Lower leg skin (tissue), 3 donors: ENCODE data around the gene DPH1.

Experiments
- POLR2A ChIP-seq, 2 donors: fragments of 450-650 bp; IDR thresholded peaks; one replicate each; pipeline ENCODE4 v1.6.1; 2016 to 2017; ENCODE audit warnings: antibody characterized with exemption in 2 of 2, mild to moderate bottlenecking in 1 of 2, moderate library complexity in 1 of 2
- TF ChIP-seq, protein P1 (sequence below), 3 donors: fragments of 450-650 bp; IDR thresholded peaks; one replicate each; pipeline ENCODE4 v1.5.1; 2016; ENCODE audit warnings: antibody characterized with exemption in 3 of 3, mild to moderate bottlenecking in 3 of 3, moderate library complexity in 2 of 3

DNA sequence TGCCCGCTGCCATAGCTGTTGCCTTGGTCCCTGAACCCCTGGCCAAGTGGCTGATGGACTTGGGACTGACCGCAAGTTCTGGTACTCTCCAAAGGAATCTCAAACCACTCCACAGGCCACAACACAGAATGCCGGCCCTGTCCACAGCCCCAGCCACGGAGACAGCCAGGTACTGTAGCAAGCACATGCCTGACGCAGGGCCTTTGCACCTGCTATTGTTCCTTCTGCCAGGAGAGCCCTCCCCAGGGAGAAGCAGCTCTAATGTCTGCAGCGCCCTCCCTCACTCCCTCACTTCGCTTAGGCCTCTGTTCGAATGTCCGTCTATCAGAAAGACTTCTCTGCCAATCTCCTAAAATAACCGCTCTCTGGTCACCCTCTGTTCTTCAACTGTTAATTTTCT lies 20.2 kb upstream of the DPH1 start:
- TF ChIP-seq, protein P1, sequence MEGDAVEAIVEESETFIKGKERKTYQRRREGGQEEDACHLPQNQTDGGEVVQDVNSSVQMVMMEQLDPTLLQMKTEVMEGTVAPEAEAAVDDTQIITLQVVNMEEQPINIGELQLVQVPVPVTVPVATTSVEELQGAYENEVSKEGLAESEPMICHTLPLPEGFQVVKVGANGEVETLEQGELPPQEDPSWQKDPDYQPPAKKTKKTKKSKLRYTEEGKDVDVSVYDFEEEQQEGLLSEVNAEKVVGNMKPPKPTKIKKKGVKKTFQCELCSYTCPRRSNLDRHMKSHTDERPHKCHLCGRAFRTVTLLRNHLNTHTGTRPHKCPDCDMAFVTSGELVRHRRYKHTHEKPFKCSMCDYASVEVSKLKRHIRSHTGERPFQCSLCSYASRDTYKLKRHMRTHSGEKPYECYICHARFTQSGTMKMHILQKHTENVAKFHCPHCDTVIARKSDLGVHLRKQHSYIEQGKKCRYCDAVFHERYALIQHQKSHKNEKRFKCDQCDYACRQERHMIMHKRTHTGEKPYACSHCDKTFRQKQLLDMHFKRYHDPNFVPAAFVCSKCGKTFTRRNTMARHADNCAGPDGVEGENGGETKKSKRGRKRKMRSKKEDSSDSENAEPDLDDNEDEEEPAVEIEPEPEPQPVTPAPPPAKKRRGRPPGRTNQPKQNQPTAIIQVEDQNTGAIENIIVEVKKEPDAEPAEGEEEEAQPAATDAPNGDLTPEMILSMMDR (IDR thresholded peaks at IDR 0.05) = no peak
- no peak for TF ChIP-seq POLR2A (IDR thresholded peaks at IDR 0.05)
